H1 (cell line): ENCODE results near the gene AMIGO2. TPM values are rescaled to one million over a fixed set of nuclear protein-coding genes. Genes with fewer than 3 reads are reported as not detected.

Experiments
- CTCF ChIA-PET: fragments of 300-600 bp; sonication (Branson Sonifier 250); formaldehyde crosslinking; loops from one replicate; lab custom pipeline; 2021; ENCODE audit not compliant: partially characterized antibody; lab: Charles Lee
- POLR2A ChIA-PET: fragments of 300-600 bp; sonication (Branson Sonifier 250); formaldehyde crosslinking; loops from one replicate; lab custom pipeline; 2021; ENCODE audit warnings: inconsistent platforms; ENCODE audit not compliant: partially characterized antibody; lab: Charles Lee
- DNase-seq, 2 experiments: peaks; one replicate each; pipeline versions ENCODE4 v3.0.0 to v3.0.0-alpha.2; 2010 to 2022; ENCODE audit warnings: low spot score in 2 of 2, low read depth in 1 of 2, mixed read lengths in 1 of 2
- FAIRE-seq: peaks from 2 replicates; lab custom pipeline; 2011; peaks lifted over from hg19 to GRCh38; lab: Jason Lieb, UNC
- H2AFZ ChIP-seq: 2 replicates; pipeline ENCODE4 v1.8.1; 2012; ENCODE audit warnings: low read length, inconsistent platforms
- H2AK5ac ChIP-seq: 2 replicates; pipeline ENCODE4 v1.6.1; 2013; ENCODE audit warnings: low read depth, low read length
- H2BK120ac ChIP-seq: replicated peaks from 2 replicates; pipeline ENCODE3; 2013; ENCODE audit warnings: low read depth, low read length, inconsistent platforms
- H2BK12ac ChIP-seq: 2 replicates; pipeline ENCODE4 v1.6.1; 2013; ENCODE audit warnings: low read depth, low read length
- H2BK15ac ChIP-seq: 2 replicates; pipeline ENCODE4 v1.6.1; 2013; ENCODE audit warnings: low read length
- H2BK20ac ChIP-seq: 2 replicates; pipeline ENCODE4 v1.6.1; 2013; ENCODE audit warnings: low read length
- H2BK5ac ChIP-seq: 2 replicates; pipeline ENCODE4 v1.6.1; 2013; ENCODE audit warnings: low read depth, low read length
- H3K14ac ChIP-seq: 2 replicates; pipeline ENCODE4 v1.6.1; 2013; ENCODE audit warnings: inconsistent platforms; ENCODE audit not compliant: insufficient read length
- H3K18ac ChIP-seq: 2 replicates; pipeline ENCODE4 v1.6.1; 2013; ENCODE audit warnings: low read length; ENCODE audit errors: extremely low read depth
- H3K23ac ChIP-seq: 2 replicates; pipeline ENCODE4 v1.6.1; 2013; ENCODE audit warnings: inconsistent platforms; ENCODE audit not compliant: insufficient read length
- H3K23me2 ChIP-seq: 2 replicates; pipeline ENCODE4 v1.6.1; 2013; ENCODE audit warnings: low read depth, low read length
- H3K27ac ChIP-seq: 2 replicates; pipeline ENCODE4 v1.6.1; 2011; ENCODE audit warnings: low read depth, low read length, inconsistent platforms
- H3K27me3 ChIP-seq, 4 experiments: replicated peaks in 1 of 4; 1 replicate in 1 of 4; 2 replicates in 3 of 4; pipeline versions ENCODE4 v1.6.1 to v1.8.1; 2011 to 2013; ENCODE audit warnings: low read length in 3 of 4, mild to moderate bottlenecking in 3 of 4, inconsistent platforms in 2 of 4, mixed read lengths in 2 of 4, moderate library complexity in 1 of 4; ENCODE audit not compliant: control insufficient read depth in 3 of 4, insufficient read depth in 3 of 4; ENCODE audit errors: extremely low read depth in 1 of 4
- H3K36me3 ChIP-seq, 4 experiments: 2 replicates each; pipeline versions ENCODE4 v1.6.1 to v1.8.1; 2011 to 2013; ENCODE audit warnings: mild to moderate bottlenecking in 4 of 4, low read length in 3 of 4, moderate library complexity in 2 of 4, control low read depth in 1 of 4, inconsistent platforms in 1 of 4; ENCODE audit not compliant: insufficient read depth in 4 of 4, control insufficient read depth in 2 of 4
- H3K4ac ChIP-seq: replicated peaks from 2 replicates; pipeline ENCODE3; 2013; ENCODE audit warnings: low read length, low read depth, mixed read lengths, inconsistent platforms; ENCODE audit not compliant: insufficient read length
- H3K4me1 ChIP-seq, 4 experiments: replicated peaks in 1 of 4; 1 replicate in 1 of 4; 2 replicates in 3 of 4; pipeline versions ENCODE4 v1.6.1 to v1.8.1; 2011 to 2013; ENCODE audit warnings: low read length in 3 of 4, inconsistent platforms in 2 of 4, mixed read lengths in 1 of 4; ENCODE audit not compliant: insufficient read depth in 4 of 4, control insufficient read depth in 3 of 4
- H3K4me2 ChIP-seq, 2 experiments: 2 replicates each; pipeline versions ENCODE4 v1.6.1 to v1.8.1; 2011 to 2013; ENCODE audit warnings: low read depth in 2 of 2, low read length in 2 of 2, control low read depth in 1 of 2, inconsistent platforms in 1 of 2, mild to moderate bottlenecking in 1 of 2; ENCODE audit not compliant: insufficient read depth in 1 of 2
- H3K4me3 ChIP-seq, 4 experiments: fragments of 200-600, 300-600 bp in 1 of 4; sonication (generic), shearing (Covaris generic), sonication (Bioruptor Twin) in 1 of 4; 2 replicates each; pipeline versions ENCODE4 v1.5.1 to v1.8.1; 2011 to 2016; ENCODE audit warnings: low read length in 4 of 4, low read depth in 3 of 4, control low read depth in 2 of 4, inconsistent platforms in 2 of 4, mild to moderate bottlenecking in 2 of 4, mixed read lengths in 1 of 4, moderate library complexity in 1 of 4; ENCODE audit not compliant: insufficient read depth in 2 of 4; ENCODE audit errors: extremely low read depth in 1 of 4
- H3K56ac ChIP-seq: replicated peaks from 2 replicates; pipeline ENCODE3; 2013; ENCODE audit warnings: low read depth, mild to moderate bottlenecking, mixed read lengths, low read length, inconsistent platforms; ENCODE audit not compliant: insufficient read length
- H3K79me1 ChIP-seq: 2 replicates; pipeline ENCODE4 v1.6.1; 2013; ENCODE audit warnings: low read depth, low read length, control low read depth
- H3K79me2 ChIP-seq, 2 experiments: 2 replicates each; pipeline versions ENCODE4 v1.6.1 to v1.8.1; 2012 to 2013; ENCODE audit warnings: low read length in 2 of 2, mild to moderate bottlenecking in 2 of 2, inconsistent platforms in 1 of 2; ENCODE audit not compliant: insufficient read depth in 2 of 2, control insufficient read depth in 1 of 2
- H3K9ac ChIP-seq, 4 experiments: replicated peaks in 1 of 4; 1 replicate in 1 of 4; 2 replicates in 3 of 4; pipeline versions ENCODE4 v1.6.1 to v1.8.1; 2011 to 2013; ENCODE audit warnings: low read depth in 3 of 4, low read length in 3 of 4, control low read depth in 2 of 4, mild to moderate bottlenecking in 2 of 4, moderate library complexity in 2 of 4, inconsistent platforms in 1 of 4; ENCODE audit errors: extremely low read depth in 1 of 4
- H3K9me3 ChIP-seq, 2 experiments: 2 replicates each; pipeline versions ENCODE4 v1.6.1 to v1.8.1; 2012 to 2013; ENCODE audit warnings: mild to moderate bottlenecking in 2 of 2, moderate library complexity in 2 of 2, control low read depth in 1 of 2, inconsistent platforms in 1 of 2, low read depth in 1 of 2, low read length in 1 of 2, mixed read lengths in 1 of 2; ENCODE audit not compliant: insufficient read depth in 2 of 2
- H4K20me1 ChIP-seq, 2 experiments: replicated peaks in 1 of 2; 2 replicates each; pipeline versions ENCODE3 to v1.8.1; 2011 to 2013; ENCODE audit warnings: inconsistent platforms in 2 of 2, low read length in 2 of 2, mild to moderate bottlenecking in 1 of 2; ENCODE audit not compliant: insufficient read depth in 2 of 2, control insufficient read depth in 1 of 2
- H4K5ac ChIP-seq: 2 replicates; pipeline ENCODE4 v1.6.1; 2013; ENCODE audit warnings: low read length, low read depth, mixed read lengths, inconsistent platforms; ENCODE audit not compliant: insufficient read length
- H4K8ac ChIP-seq: 2 replicates; pipeline ENCODE4 v1.8.0; 2013; ENCODE audit warnings: mild to moderate bottlenecking, moderate library complexity, low read length, inconsistent platforms; ENCODE audit not compliant: insufficient read depth; ENCODE audit errors: extremely low read depth
- H4K91ac ChIP-seq: replicated peaks from 2 replicates; pipeline ENCODE3; 2013; ENCODE audit warnings: low read length, mixed read lengths, inconsistent platforms; ENCODE audit not compliant: insufficient read length
- ATF2 ChIP-seq: IDR thresholded peaks from 2 replicates; pipeline ENCODE4 v1.6.1; 2012; ENCODE audit warnings: low read length, inconsistent platforms
- BRCA1 ChIP-seq: IDR thresholded peaks from 2 replicates; pipeline ENCODE4 v1.6.1; 2012; ENCODE audit warnings: low read depth, low read length, improper control_type of control experiment
- EGR1 ChIP-seq: IDR thresholded peaks from 2 replicates; pipeline ENCODE4 v1.6.1; 2011; ENCODE audit warnings: low read depth, low read length, borderline replicate concordance
- GTF2F1 ChIP-seq: IDR thresholded peaks from 2 replicates; pipeline ENCODE4 v1.6.1; 2012; ENCODE audit warnings: low read depth, low read length, improper control_type of control experiment, borderline replicate concordance
- NANOG ChIP-seq: IDR thresholded peaks from 2 replicates; pipeline ENCODE4 v1.6.1; 2011; ENCODE audit warnings: low read length, low read depth, mild to moderate bottlenecking, inconsistent platforms; ENCODE audit not compliant: insufficient read depth, poor library complexity, severe bottlenecking
- POLR2A ChIP-seq, 2 experiments: IDR thresholded peaks; 1 replicate in 1 of 2; 2 replicates in 1 of 2; pipeline ENCODE4 v1.6.1; 2011; ENCODE audit warnings: low read depth in 2 of 2, low read length in 2 of 2, mild to moderate bottlenecking in 2 of 2; ENCODE audit errors: control extremely low read depth in 1 of 2
- RNF2 ChIP-seq: fragments of 200-900, 300-1000 bp; sonication (generic); IDR thresholded peaks from 2 replicates; pipeline ENCODE4 v1.7.1; 2016; ENCODE audit warnings: borderline replicate concordance, low read depth, mild to moderate bottlenecking, antibody characterized with exemption, low read length; ENCODE audit not compliant: poor library complexity, severe bottlenecking; ENCODE audit errors: missing control alignments
- SAP30 ChIP-seq: fragments of 300-600 bp; sonication (generic); IDR thresholded peaks from 2 replicates; pipeline ENCODE4 v1.7.1; 2012; ENCODE audit warnings: low read length, moderate library complexity, mild to moderate bottlenecking, inconsistent platforms; ENCODE audit not compliant: insufficient read depth, insufficient replicate concordance
- SP4 ChIP-seq: IDR thresholded peaks from 2 replicates; pipeline ENCODE4 v1.6.1; 2012; ENCODE audit warnings: low read length, inconsistent platforms
- WGBS, 2 experiments: shearing (Covaris generic) in 1 of 2; methylation state at CpG; one replicate each; pipeline versions ENCODE4 v1.1.6 to v1.1.7; 2013 to 2015; ENCODE audit warnings: low lambda C conversion rate in 2 of 2, mixed read lengths in 2 of 2, inconsistent platforms in 1 of 2, low coverage in 1 of 2, missing lambda C conversion rate in 1 of 2; ENCODE audit not compliant: insufficient replicate concordance in 2 of 2, insufficient coverage in 1 of 2, insufficient read length in 1 of 2; ENCODE audit errors: extremely low coverage in 1 of 2, missing lambda C conversion rate in 1 of 2; 5-methylcytosine and 5-hydroxymethylcytosine counted together
- polyA plus RNA-seq, 7 experiments: library from polyadenylated mRNA; depleted of rRNA in 3 of 7; stranded (reverse) in 5 of 7; unstranded in 2 of 7; fragments of >200 nt in 5 of 7; fragments of 200-250 nt in 2 of 7; gene quantifications; 1 replicate in 5 of 7; 2 replicates in 1 of 7; 4 replicates in 1 of 7; pipeline versions ENCODE4 v1.2.1 to v1.2.3, GENCODE V29; 2011 to 2013; ENCODE audit warnings: missing spikeins in 2 of 7, mixed read lengths in 2 of 7
- total RNA-seq: library from RNA; stranded (reverse); fragmentation: NEBNext Ultra II Directional; extraction: Animal tissue kit (Norgen Biotek cat#: 25700); gene quantifications from 2 replicates; pipeline ENCODE4 v1.2.1, GENCODE V29; 2021

Gene AMIGO2
- total and polyA plus RNA-seq, 2 of the 8 experiments (the other 6 are each of a cell fraction or from before 2014, with no cell fraction given), result 1.7 to 3.3 TPM

DNA sequence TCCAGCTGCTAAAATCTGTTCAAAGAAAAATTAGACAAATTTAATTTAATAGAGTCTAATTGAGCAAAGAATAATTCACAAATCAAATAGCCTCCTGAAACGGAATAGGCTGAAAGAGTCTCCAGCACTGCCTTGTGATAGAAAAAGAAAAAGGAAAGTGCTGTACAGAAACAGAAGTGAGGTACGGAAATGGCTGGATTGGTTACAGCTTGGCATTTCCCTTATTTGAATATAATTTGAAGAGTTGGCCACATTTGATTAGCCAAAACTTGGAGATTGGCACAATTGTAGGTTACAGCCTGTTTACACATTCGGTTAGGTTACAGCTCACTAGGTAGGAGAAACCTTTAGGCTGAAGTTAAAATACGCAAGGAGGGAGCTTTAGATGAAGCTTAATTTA is 25.1 kb downstream of the AMIGO2 start:
- H3K23ac ChIP-seq, result no peak overlapping the region
- H3K4me1 ChIP-seq, result no peaks in the 10 kb centered on the region
- H2BK12ac ChIP-seq, result no peak overlapping the region
- ChIA-PET CTCF (interaction anchor here (1.0 to 2.7 kb wide), 2 partner anchors 16 to 24 kb away, joined by 5 to 11 read pairs; partner anchors contain the start of gene PCED1B), POLR2A (no interaction called here)
- H3K4me2 ChIP-seq, result no peak overlapping the region
- no peak overlapping the region for H3K4me3 ChIP-seq
- H3K4ac ChIP-seq, result no peak overlapping the region
- no peak for FAIRE-seq
- H3K18ac ChIP-seq, result no peak overlapping the region
- DNase-seq, result no peak
- H3K36me3 ChIP-seq, result no peaks in the 10 kb centered on the region
- no peaks in the 10 kb centered on the region for H3K79me1 ChIP-seq
- H4K5ac ChIP-seq, result no peak overlapping the region
- no peak overlapping the region for H3K9ac ChIP-seq
- H2AK5ac ChIP-seq, result no peak overlapping the region
- no peak overlapping the region for H4K91ac ChIP-seq
- no peaks in the 10 kb centered on the region for H3K27me3 ChIP-seq
- H2BK15ac ChIP-seq, result no peak overlapping the region
- H2AFZ ChIP-seq, result no peak overlapping the region
- H3K14ac ChIP-seq, result no peak overlapping the region
- H4K8ac ChIP-seq, result no peak overlapping the region
- no peaks in the 10 kb centered on the region for H3K23me2 ChIP-seq
- no peaks in the 10 kb centered on the region for H4K20me1 ChIP-seq
- no peak overlapping the region for H2BK120ac ChIP-seq
- H3K27ac ChIP-seq, result no peak overlapping the region
- no peaks in the 10 kb centered on the region for H3K79me2 ChIP-seq
- no peak overlapping the region for H2BK5ac ChIP-seq
- peaks cover 19 to 21% of the 10 kb centered on the region in 2 experiments for H3K9me3 ChIP-seq
- H3K56ac ChIP-seq, result no peak overlapping the region
- WGBS, 2 experiments, result 86% methylated on average over 4 of the region's 4 CpGs; no CpG with 5 or more reads in 1 of the 2 experiments
- no peak overlapping the region for H2BK20ac ChIP-seq
- TF ChIP-seq SP4 (no peak), POLR2A (IDR thresholded peaks at IDR 0.05; ENCODE audit: control extremely low read depth in 1 of 2, low read depth in 2 of 2, low read length in 2 of 2) (no peak), ATF2 (no peak), BRCA1 (no peak), SAP30 (no peak), NANOG (no peak), RNF2 (no peak), GTF2F1 (no peak), EGR1 (no peak)
